NK-92 (cell line): ENCODE results near the gene S100A10.

Experiments used
- DNase-seq: peaks from one replicate; lab custom pipeline; 2025; ENCODE audit not compliant: unreplicated experiment; lab: John Stamatoyannopoulos, UW

Gene S100A10

DNA sequence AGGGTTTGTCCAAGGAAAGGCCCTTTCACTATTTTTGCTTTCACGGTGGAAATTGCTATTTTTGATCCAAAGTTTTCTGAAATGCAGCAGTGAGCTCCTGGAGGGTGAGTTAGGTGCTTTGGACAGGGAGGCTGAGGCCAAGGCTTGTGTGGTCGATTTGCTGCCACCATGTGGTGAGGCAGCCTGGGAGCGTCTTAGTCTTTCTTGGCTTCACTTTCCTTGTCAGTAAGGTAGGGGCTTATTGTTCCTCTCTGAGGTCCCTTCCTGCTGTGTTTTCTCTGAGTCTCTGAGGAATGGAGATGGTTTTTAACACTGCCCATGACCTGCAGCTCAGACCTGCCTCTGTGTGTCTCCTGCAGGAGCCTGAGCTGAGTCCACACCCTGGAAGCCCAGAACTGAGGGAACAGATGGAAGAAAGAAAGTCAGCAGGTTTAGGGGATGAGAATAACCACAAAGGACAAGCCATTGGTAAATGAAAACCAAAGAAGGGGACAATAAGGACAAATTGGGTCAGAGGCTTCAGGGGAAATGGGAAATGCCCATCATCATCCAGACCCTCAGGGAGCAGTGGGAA lies 20.1 kb upstream of the S100A10 start:
- no peak for DNase-seq

DNA sequence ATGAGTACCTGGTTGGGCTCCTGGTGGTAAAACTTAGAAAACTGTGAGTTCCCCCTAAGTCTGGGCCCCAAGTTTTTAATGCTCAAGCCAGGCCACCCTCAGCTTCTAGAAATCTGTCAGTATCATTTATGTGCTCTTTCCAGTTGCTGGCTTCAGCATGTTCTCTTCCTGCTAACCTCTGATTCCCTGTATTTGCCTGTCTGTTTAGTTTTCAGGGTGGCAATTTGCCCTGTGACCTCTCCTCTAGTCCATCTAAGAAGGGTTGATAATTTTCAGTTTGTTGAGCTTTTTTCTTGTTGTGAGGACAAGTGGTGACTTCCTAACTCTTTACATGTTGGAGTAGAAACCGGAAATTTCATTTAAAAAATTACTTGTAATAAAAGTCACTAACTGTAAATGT lies 16.0 kb upstream of the S100A10 start:
- DNase-seq: no peak

DNA sequence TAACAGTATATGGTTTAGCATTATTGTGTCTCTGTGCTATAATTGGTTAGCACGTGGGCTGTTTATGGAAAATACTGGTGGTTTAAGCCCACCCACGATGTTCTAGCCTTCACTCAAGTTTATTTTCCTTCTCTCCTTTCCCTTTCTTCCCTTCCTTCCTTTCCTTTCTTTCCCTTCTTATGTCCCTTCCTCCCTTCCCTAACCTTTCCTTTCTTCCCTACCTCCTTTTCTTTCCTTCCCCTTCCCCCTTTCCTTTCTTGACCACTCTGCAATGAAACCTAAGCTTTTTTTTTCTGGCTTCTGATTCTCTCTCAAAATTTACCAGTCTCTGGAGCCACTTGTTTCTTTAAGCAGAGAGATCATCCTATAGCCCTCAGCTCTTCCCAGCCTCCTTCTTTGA lies 13.4 kb upstream of the S100A10 start:
- DNase-seq: no peak

DNA sequence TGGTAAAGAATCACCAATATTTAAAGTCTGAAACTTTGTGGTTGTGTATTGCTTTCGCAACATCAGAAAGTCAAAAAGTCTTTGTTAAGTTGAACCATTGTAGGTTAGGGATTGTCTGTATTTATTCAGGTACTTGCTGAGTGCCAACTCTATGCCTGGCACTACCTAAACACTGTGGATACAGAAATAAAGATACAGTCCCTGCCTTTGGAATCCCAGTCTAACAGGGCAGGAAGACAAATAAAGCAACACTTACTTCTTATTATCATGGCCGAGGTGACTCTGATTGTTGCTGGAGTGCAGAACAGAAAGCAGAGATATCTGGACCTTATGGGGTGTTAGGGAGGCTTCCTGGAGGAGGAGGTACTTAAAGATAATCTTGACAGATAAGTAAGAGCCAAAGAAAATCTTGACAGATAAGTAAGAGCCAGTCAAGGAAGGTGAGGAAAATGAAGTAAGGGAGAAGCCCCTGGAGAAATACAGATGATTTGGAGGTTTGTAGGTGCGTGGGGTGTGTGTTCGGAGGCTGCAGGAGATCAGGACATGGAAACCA lies 11.8 kb upstream of the S100A10 start:
- no peak for DNase-seq

DNA sequence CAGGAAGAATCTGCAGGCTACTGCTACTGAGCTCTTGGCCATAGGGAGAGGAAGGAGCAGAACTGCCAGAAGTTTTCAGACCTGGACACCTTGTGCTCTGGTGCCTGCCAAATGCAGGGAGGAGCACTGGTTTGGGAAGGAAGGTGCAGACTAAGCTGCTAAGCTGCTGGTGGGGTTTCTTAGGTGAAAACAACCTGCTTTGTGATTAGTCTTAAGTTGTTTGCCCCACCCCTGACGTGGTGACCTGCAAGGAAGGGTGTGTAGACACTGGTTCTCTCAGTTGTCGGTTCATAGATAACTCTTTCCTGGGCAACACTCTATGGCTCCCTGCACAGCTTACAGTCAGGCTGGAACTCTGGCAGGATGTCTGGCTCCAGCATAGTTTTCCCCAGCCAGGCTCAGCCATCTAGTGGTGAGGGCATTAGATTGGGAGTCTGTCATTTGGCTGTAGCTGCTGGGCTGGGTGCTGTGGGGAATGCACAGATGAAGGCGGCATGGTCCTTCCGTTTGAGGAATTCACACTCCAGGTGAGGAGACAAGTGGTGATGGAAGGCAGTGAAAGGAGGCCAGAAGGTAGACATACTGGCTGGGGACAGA lies 10.3 kb upstream of the S100A10 start:
- DNase-seq: no peak

DNA sequence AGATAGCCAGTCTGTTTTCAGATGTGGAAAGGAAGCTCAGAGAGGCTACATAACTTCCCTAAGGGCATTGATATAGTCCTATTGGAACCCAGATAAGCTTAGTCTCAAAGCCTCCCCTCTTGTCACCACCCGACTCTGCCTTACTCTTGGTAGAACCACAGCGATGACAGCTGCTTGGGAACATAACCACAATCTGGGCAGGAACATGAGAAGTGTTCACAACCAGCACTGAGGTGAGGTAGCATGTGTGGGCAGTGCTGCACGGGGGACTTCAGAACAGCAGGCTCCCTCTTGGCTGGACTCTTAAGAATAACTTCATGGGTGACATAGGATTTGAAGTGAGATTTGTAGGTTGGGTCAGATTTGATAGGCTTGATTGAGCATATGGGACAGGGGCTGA lies 9.3 kb upstream of the S100A10 start:
- DNase-seq: no peak

DNA sequence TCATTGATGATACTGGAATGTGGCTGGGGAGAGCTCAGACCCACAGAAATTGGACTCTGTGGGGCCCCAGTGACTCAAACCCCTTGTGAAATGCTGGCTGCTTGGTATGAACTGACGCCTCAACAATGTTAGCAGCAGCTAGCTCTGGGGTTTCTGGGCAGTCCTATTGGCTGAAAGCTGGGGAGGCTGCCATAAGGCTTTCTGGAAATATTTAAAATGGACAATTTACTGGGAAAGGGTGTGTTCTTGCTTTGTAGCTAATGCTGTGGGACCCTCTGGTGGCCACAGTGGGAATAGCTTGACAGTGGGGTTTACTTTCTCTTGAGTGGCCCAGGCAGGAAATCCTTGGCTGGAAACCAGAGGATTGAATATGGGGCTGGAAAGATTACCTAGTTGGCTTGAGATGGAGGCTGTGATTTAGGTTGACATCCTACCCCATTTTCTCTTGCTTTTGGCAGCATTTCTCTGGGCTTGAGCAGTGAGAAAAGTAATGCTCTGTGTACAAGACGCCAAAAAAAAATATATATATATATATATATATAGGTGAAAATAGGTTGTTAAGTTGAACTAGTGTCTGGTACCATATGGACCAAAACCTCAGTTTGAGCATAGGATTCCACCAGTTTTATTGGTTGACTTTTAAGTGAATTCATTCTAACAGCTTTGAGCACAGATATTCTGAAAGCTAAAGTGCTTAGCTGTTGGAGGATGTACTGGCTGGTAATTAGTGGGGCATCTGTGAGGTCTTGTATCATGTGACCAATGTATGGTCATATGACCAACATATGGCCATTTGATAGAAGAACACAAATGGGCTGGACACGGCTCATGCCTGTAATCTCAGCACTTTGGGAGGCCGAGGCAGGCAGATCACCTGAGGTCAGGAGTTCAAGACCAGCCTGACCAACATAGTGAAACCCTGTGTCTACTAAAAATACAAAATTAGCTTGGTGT lies 8.2 kb upstream of the S100A10 start:
- DNase-seq: no peak

DNA sequence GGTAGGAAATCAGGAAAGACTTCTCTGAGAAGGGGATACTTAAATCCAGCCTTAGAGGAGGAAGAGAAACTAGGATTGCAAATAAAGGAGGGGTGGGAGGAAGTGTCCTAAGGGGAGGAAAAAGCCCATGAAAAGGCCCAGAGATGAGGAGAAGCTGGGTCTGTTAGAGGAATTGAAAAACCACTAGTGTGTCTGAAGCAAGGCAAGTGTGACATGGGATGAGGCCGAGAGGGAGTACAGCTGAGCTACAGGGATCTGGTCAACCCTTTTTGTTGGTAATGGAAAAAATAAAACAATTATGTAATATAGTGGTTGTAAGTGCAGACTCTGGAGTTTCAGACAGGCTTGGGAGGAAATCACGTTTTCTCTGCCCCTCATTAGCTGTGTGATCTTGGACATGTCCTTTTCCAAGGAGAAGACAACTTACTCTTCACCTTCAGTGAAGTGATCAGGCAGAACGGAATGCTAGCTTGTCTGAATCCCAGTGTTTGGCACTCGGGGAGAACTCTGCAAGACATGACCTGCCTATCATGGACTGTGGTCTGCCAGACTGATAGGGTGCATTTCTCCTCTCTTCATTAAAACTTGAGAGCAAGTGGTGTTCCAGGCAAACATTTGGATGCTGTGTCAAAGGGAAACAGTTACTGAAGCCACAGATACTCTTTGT lies 7.4 kb upstream of the S100A10 start:
- no peak for DNase-seq

DNA sequence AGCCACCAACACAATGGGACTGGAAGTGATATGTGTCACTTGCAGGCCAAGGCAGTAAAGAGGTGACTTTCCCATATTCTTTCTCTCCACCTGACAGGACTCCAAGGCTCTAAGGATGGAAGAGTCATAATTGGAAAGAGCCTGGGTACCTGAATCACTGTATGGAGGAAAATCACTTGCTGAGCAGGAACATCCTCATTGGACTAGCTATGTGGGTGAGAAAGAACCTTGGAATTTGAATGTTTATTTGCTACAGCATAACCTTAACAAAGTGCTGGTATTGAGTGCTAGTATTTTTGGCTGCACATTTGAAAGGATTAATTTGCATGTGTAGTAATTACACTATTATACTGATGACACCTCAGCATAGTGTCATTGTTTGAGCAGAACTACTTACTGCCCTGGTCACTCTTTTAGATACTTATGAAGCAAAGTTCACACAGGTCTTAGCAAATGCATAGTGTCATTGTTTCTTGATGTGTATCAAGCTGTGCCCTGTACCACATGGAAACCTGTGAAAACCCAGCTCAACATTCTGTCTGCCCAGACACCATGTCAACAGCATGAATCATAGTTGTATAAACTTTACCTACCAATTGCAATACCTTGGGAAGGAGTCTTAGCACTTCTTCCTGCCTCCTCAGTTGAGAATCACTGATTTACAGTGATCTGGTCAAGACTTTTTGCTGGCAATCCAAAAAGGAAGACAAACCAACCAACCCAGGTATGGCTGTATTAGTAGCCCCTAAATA lies 5.1 kb upstream of the S100A10 start:
- no peak for DNase-seq

DNA sequence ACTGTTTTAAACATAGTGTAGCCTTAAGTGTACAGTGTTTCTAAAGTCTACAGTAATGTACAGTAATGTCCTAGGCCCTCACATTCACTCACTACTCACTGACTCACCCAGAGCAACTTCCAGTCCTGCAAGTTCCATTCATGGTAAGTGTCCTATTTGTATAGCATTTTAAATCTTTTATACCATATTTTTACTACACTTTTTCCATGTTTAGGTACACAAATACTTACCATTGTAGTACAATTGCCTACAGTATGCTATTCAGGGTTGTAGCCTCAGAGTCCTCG lies 3.6 kb upstream of the S100A10 start:
- DNase-seq: no peak

DNA sequence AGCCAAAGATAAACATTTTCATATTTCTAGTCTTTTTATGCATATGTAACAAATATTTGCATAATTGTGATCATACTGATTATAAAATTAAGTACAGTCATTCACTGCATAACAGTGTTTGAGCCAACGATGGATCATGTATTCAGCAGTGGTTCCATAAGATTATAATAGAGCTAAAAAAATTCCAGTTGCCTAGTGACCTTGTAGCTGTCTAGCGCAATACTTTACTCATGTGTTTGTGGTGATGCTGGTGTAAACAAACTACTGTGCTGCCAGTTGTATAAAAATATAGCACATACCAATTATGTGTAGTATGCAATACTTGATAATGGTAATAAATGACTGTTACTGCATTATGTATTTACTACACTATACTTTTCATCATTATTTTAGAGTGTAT lies 2.1 kb upstream of the S100A10 start:
- no peak for DNase-seq

DNA sequence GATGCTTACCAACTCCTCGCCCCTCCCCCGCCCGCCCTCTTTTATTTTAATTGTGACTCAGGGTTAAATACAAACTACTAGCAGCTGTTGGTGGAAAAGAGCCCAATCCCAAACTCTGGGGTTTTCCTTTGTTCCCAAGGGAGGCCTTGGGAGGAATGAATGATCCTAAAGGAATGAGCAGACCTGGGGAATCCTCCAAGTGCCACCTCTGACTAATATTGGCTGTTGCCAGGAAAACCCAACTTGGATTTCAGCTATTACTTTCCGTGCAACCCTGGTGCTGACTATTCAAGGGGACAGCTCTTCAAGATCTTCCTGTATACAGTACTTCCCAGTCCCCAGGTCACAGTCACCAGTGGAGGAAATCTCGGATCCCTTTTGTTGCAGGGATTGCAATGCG lies 1.3 kb upstream of the S100A10 start:
- DNase-seq: no peak

DNA sequence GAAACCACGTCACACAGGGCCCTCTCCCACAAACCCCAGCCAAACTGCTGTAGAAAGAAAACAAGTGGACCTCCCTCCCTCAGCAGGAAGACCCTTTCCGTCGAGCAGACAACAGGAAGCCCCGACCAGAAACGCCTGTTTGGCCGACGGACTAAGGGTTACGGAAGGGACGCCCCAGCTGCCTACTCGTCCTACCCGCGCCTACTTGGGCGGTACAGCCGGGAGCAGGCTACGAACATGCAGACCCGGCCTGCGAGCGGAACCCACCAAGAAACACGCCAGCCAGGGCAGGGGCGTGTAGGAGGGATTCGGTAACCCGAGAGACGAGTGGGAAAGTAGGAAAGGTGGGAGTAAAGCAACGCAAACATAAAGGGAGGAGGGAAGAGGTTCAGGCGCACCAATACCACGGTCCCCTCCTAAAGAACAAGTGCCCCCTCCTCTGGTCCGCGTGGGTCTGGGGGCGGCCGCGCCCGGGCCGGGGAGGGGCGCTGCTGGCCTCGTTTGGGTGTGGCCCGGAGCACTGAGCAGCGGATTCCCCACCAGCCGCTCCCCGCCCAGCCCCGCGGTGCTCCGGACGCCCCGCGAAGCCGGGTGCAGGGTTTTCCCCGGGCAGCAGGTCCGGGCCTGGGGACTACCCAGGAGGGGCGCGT lies 450 bp downstream of the S100A10 start:
- DNase-seq: no peak

DNA sequence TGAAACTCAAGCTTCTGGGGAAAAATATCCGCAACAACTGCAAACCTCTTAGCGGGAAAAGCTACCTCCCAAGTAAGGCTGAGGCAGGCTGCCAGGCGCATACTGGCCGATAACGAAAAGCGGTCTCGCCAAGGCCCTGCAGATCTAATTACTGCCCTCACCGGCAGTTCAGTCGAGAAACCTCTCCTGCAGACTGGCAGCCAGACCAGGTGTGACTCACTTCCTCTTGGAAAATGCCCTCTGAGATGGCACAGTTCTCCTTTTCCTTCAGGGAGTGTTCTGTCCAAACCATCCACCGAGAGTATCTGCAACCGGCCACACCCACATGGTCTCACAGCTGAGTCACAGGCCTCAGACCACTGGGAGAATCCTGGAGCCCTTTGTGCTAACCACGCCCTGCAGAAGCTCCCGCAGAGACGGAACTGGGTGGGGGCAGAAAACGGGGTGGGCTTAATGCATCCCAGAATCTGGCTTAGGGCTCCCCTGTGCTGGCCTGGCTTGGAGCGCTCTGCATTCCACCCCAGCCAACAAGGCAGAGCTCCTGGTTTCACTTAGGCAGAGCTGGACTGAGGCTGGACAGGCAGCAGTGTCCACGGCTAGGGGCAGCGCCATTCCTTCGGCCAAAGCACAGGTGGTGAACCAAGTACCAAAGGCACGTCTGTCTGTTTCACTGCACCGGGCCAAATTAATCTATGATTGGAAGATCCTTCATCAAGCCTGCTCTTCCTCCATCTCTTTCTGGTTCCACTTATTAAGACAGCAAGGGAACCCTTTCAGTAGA lies 1.2 kb downstream of the S100A10 start:
- no peak for DNase-seq

DNA sequence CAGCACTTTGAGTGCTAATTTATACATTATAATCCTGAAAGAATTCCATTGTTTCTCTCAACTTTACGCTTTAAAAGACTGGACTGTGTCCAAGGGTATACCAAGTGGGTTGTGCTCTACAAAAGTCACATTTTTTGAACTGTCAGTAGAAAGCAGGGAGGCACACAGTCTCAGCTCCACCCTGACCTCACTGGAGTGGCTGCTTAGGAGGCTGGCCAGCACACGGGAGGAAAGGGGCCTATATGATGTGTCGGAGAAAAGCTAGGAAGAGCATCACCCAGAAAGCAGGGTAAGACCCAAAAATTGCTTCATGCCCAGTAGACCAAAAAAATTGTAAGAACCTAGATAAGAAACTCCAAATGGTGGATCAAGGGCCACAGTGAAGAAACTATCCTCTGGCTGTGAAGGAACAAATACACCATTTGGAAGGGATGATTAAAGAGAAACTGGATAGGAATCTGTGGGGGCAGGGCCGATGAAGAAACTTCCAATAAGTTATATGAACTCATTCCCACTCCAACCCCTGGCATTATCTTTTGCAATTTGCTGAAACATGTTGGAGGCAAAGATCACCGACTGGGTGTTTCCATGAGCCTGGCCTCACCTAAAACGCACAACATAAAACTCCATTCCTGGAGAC lies 1.9 kb downstream of the S100A10 start:
- DNase-seq: no peak

DNA sequence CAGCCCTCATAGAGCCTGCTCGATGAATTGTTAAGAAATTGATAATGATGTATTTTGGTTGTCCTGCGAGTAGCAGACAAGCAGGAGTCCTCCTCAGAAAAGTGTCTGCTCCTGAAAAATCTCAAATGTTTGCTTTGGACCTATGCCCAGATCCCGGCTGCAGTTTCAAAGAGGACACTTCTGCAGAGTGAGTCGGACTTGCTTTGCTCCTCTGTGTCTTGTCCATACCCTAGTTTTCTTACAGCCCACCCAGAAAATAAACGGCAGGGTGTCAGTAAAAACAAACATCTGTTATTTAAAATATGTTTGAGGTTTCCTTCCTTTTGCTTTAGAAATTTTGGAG lies 2.8 kb downstream of the S100A10 start:
- DNase-seq: no peak

DNA sequence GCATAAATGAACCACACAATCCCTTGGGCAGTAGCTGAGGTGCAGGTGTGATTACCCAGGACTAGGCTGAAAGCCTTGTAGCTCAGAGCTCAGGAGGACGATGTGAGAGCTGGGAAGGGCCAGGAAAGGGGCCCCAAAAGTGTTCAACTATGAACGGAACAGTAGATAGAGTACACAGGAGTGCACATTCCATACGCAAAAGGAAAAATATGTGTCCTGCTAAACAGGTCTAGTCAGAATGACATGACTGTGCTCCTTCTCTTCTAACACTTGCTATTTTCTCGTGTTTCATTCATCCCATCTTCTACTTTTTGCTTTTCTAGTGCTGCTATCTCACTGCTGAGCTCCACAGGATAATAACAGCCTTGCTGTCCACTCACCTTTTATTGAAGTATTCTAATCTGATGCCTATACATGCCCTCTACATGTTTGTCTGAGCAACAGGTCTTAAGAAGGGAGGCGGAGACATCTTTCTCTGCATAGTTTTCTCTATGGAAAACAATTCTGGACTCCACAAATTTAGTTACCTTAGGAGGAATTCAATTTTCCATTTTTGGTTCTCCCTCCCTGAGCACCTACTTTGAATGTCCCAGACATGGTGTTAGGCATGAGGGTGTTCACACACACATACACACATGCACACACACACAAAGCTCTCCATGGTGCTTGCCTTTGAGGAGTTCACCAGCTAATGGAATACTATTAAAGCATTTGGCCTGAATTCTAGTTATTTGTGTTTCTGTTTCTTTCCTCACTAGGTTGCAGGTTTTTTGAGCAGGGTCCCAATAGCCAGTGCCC lies 3.4 kb downstream of the S100A10 start:
- DNase-seq: no peak

DNA sequence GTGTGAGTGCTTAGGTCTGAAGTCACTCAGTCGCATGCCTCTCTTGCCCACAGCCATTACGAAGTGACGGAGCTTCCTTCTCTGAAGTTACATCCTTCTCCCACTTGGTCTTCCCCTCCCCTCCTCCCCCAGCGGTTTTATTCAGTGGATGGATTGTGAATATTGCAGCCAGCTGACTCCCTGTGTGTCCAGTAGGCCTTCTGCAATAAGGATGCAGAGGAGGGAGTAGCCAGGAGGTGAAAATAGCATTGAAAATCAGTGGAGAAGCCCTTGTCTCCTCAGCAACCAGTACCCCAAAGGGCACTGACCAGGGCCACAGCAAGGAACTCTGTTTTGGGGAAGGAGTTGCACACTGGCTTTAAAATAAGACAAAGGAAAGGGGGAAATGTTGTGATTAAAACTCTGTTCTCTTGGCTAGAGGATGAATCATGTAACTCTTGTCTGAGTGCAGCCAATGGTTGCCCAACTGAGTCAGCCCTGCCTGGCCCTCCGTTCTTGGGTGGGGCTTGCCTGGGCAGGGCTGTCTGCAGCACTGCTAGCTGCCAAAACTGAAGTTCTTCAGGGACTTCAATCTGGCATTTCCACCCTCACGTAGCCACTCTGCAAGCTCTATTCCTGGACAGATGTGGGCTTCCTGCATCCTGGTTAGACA lies 4.3 kb downstream of the S100A10 start:
- DNase-seq: no peak
